ENCODE measurements around the gene AATF.

- TF ChIP-seq, protein P1, sequence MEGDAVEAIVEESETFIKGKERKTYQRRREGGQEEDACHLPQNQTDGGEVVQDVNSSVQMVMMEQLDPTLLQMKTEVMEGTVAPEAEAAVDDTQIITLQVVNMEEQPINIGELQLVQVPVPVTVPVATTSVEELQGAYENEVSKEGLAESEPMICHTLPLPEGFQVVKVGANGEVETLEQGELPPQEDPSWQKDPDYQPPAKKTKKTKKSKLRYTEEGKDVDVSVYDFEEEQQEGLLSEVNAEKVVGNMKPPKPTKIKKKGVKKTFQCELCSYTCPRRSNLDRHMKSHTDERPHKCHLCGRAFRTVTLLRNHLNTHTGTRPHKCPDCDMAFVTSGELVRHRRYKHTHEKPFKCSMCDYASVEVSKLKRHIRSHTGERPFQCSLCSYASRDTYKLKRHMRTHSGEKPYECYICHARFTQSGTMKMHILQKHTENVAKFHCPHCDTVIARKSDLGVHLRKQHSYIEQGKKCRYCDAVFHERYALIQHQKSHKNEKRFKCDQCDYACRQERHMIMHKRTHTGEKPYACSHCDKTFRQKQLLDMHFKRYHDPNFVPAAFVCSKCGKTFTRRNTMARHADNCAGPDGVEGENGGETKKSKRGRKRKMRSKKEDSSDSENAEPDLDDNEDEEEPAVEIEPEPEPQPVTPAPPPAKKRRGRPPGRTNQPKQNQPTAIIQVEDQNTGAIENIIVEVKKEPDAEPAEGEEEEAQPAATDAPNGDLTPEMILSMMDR (IDR thresholded peaks at IDR 0.05), result no peak
- TF ChIP-seq POLR2A (IDR thresholded peaks at IDR 0.05), result no peak
Measured at GRCh38 chr17:37062021-37062420, 113.3 kb downstream of the AATF start.

Measured in Peyer's patch (tissue), 4 donors.